Prostate gland (tissue), 2 donors: Measurements from ENCODE around the gene IL1RAPL1.

Source experiments
- CTCF ChIP-seq, 4 experiments: fragments of 200-600 bp in 2 of 4; fragments of 450-650 bp in 2 of 4; sonication (generic) in 2 of 4; IDR thresholded peaks; 1 replicate in 3 of 4; 2 replicates in 1 of 4; pipeline ENCODE4 v1.5.1; 2016 to 2019; ENCODE audit warnings: antibody characterized with exemption in 4 of 4, mild to moderate bottlenecking in 2 of 4, moderate library complexity in 2 of 4
- POLR2A ChIP-seq: fragments of 450-650 bp; IDR thresholded peaks from one replicate; pipeline ENCODE4 v1.6.1; 2016; ENCODE audit warnings: antibody characterized with exemption, mild to moderate bottlenecking

GRCh38 chrX:29965634-29966033, 1378.4 kb downstream of the IL1RAPL1 start:
- TF ChIP-seq CTCF (IDR thresholded peaks at IDR 0.05) = no peak
- no peak for TF ChIP-seq POLR2A
